Sigmoid colon (tissue), 7 donors: ENCODE measurements around the gene MYT1. TPM values are rescaled to one million over a fixed set of nuclear protein-coding genes. Genes with fewer than 3 reads are reported as not detected.

Experiments
- DNase-seq: peaks from one replicate; pipeline ENCODE4 v3.0.0-alpha.2; 2019
- H3K27ac ChIP-seq, 4 donors: fragments of 200-600 bp; sonication (generic); one replicate each; pipeline ENCODE4 v1.5.1; 2016 to 2019; ENCODE audit warnings: mild to moderate bottlenecking in 1 of 4
- H3K27me3 ChIP-seq, 3 donors: fragments of 200-600 bp; sonication (generic); one replicate each; pipeline ENCODE4 v1.5.1; 2019; ENCODE audit warnings: mild to moderate bottlenecking in 1 of 3
- H3K36me3 ChIP-seq, 4 donors: fragments of 200-600 bp; sonication (generic); one replicate each; pipeline ENCODE4 v1.5.1; 2016 to 2019
- H3K4me1 ChIP-seq, 4 donors: fragments of 200-600 bp; sonication (generic); one replicate each; pipeline ENCODE4 v1.5.1; 2017 to 2019
- H3K4me3 ChIP-seq, 4 donors: fragments of 200-600 bp; sonication (generic); one replicate each; pipeline ENCODE4 v1.5.1; 2017 to 2019; ENCODE audit warnings: mild to moderate bottlenecking in 2 of 4, moderate library complexity in 1 of 4
- H3K9me3 ChIP-seq, 4 donors: fragments of 200-600 bp in 3 of 4; sonication (generic) in 3 of 4; one replicate each; pipeline versions ENCODE4 v1.5.1 to v1.6.1; 2013 to 2019
- CTCF ChIP-seq, 4 experiments: fragments of 450-650 bp in 3 of 4; fragments of 200-600 bp in 1 of 4; IDR thresholded peaks; one replicate each; pipeline ENCODE4 v1.5.1; 2016 to 2019; ENCODE audit warnings: antibody characterized with exemption in 4 of 4, mild to moderate bottlenecking in 3 of 4, moderate library complexity in 2 of 4
- EP300 ChIP-seq, 4 donors: sonication (generic); formaldehyde crosslinking; IDR thresholded peaks; one replicate each; pipeline ENCODE4 v1.6.1; 2017; ENCODE audit warnings: antibody characterized with exemption in 4 of 4
- POLR2A ChIP-seq, 2 donors: fragments of 450-650 bp; IDR thresholded peaks; one replicate each; pipeline ENCODE4 v1.6.1; 2016; ENCODE audit warnings: antibody characterized with exemption in 2 of 2, mild to moderate bottlenecking in 2 of 2, moderate library complexity in 2 of 2
- POLR2AphosphoS5 ChIP-seq, 4 donors: sonication (generic); formaldehyde crosslinking; IDR thresholded peaks; one replicate each; pipeline ENCODE4 v1.6.1; 2017; ENCODE audit warnings: antibody characterized with exemption in 4 of 4
- WGBS, 2 donors: extraction: QIAGEN DNeasy Blood & Tissue Kit; methylation state at CpG; one replicate each; pipeline ENCODE4 v1.1.7; 2013; 5-methylcytosine and 5-hydroxymethylcytosine counted together
- intact Hi-C: fragments of 100-400 bp; cut with DNase I; formaldehyde crosslinking; loops from one replicate; pipeline ENCODE4 v1.15.1; 2023
- polyA plus RNA-seq, 3 donors: library from polyadenylated mRNA; stranded (reverse); fragments of 200-250 nt; gene quantifications; one replicate each; pipeline ENCODE4 v1.2.3, GENCODE V29; 2013
- total RNA-seq, 4 donors: library from RNA; depleted of rRNA; stranded (reverse); fragments of >200 nt; gene quantifications; one replicate each; pipeline ENCODE4 v1.1.0, GENCODE V29; 2016
- donor health status: healthy with polysubstance abuse.
- donor health status: Bipolar disorder and iron deficiency.
- donor health status: healthy.

MYT1 gene
- total and polyA plus RNA-seq, 7 donors = under 0.01 to 1.1 (median 0.27) TPM; not detected in 2

GRCh38 chr20:64260239-64260638 lies 96.0 kb downstream of the MYT1 start:
- Histone ChIP-seq H3K36me3 (peaks cover 0 to 4% (median 0%) of the 10 kb centered on the region in 4 donors), H3K4me1 (peaks cover 0 to 54% (median 36%) of the 10 kb centered on the region in 4 donors), H3K27ac (peak overlapping the region in 1 of 4 donors; percentile 44), H3K9me3 (no peaks in the 10 kb centered on the region), H3K4me3 (no peak overlapping the region), H3K27me3 (no peaks in the 10 kb centered on the region)
- TF ChIP-seq POLR2AphosphoS5 (IDR thresholded peaks at IDR 0.05) (no peak), CTCF (IDR thresholded peaks at IDR 0.05) (no peak), EP300 (IDR thresholded peaks at IDR 0.05) (no peak), POLR2A (IDR thresholded peaks at IDR 0.05) (no peak)
- no peak for DNase-seq
- 82 to 95% methylated on average over 6 of the region's 6 CpGs for WGBS, 2 donors
- intact Hi-C loops = no loop called here

- no peaks in the 10 kb centered on the region for H3K27me3 ChIP-seq
- TF ChIP-seq EP300 (IDR thresholded peaks at IDR 0.05) = no peak
- TF ChIP-seq POLR2AphosphoS5 (IDR thresholded peaks at IDR 0.05) = peak in 1 of 4 donors; percentile 21
- intact Hi-C loops = no loop called here
- H3K4me3 ChIP-seq = no peak overlapping the region
- peaks cover 0 to 13% (median 0%) of the 10 kb centered on the region in 4 donors for H3K36me3 ChIP-seq
- 65 to 76% methylated on average over 9 of the region's 9 CpGs for WGBS, 2 donors
- peak; percentile 88 for DNase-seq
- H3K9me3 ChIP-seq = no peaks in the 10 kb centered on the region
- peaks cover 0 to 52% (median 34%) of the 10 kb centered on the region in 4 donors for H3K4me1 ChIP-seq
- peak overlapping the region; percentile 14 to 57 (median 42) for H3K27ac ChIP-seq
Observed at GRCh38 chr20:64261138-64261537, 96.9 kb downstream of the MYT1 start.

GRCh38 chr20:64264091-64264490 lies 99.8 kb downstream of the MYT1 start:
- Histone ChIP-seq H3K9me3 (no peaks in the 10 kb centered on the region), H3K27me3 (no peaks in the 10 kb centered on the region), H3K4me3 (no peak overlapping the region), H3K36me3 (peaks cover 0 to 26% (median 0%) of the 10 kb centered on the region in 4 donors), H3K27ac (no peak overlapping the region), H3K4me1 (peaks cover 0 to 24% (median 17%) of the 10 kb centered on the region in 4 donors)
- WGBS, 2 donors = 81 to 82% methylated on average over 4 of the region's 4 CpGs
- TF ChIP-seq CTCF (IDR thresholded peaks at IDR 0.05) (no peak), POLR2A (IDR thresholded peaks at IDR 0.05) (no peak), POLR2AphosphoS5 (IDR thresholded peaks at IDR 0.05) (no peak), EP300 (IDR thresholded peaks at IDR 0.05) (no peak)
- intact Hi-C loops = no loop called here
- DNase-seq = no peak

GRCh38 chr20:64265201-64265600 lies 100.9 kb downstream of the MYT1 start:
- Histone ChIP-seq H3K4me1 (peaks cover 0 to 20% (median 14%) of the 10 kb centered on the region in 4 donors), H3K27ac (no peak overlapping the region), H3K4me3 (no peak overlapping the region), H3K9me3 (no peaks in the 10 kb centered on the region), H3K27me3 (no peaks in the 10 kb centered on the region), H3K36me3 (peaks cover 0 to 31% (median 0%) of the 10 kb centered on the region in 4 donors)
- DNase-seq = no peak
- whole genome bisulfite sequencing, 2 donors = 82 to 85% methylated on average over 5 of the region's 5 CpGs
- TF ChIP-seq CTCF (IDR thresholded peaks at IDR 0.05) (no peak), POLR2AphosphoS5 (IDR thresholded peaks at IDR 0.05) (no peak), EP300 (IDR thresholded peaks at IDR 0.05) (no peak), POLR2A (IDR thresholded peaks at IDR 0.05) (no peak)
- intact Hi-C loops = no loop called here

GRCh38 chr20:64266988-64267387 lies 102.7 kb downstream of the MYT1 start:
- WGBS, 2 donors = 88 to 92% methylated on average over 5 of the region's 5 CpGs
- H3K4me3 ChIP-seq = no peak overlapping the region
- no peak for DNase-seq
- peaks cover 0 to 5% (median 0%) of the 10 kb centered on the region in 4 donors for H3K4me1 ChIP-seq
- no peaks in the 10 kb centered on the region for H3K9me3 ChIP-seq
- TF ChIP-seq CTCF (IDR thresholded peaks at IDR 0.05) (no peak), EP300 (IDR thresholded peaks at IDR 0.05) (no peak), POLR2AphosphoS5 (IDR thresholded peaks at IDR 0.05) (no peak), POLR2A (IDR thresholded peaks at IDR 0.05) (no peak)
- H3K36me3 ChIP-seq = peaks cover 0 to 36% (median 0%) of the 10 kb centered on the region in 4 donors
- intact Hi-C loops = no loop called here
- no peaks in the 10 kb centered on the region for H3K27me3 ChIP-seq
- no peak overlapping the region for H3K27ac ChIP-seq
